ENCODE data around the gene MANSC4. TPM values are rescaled to one million over a fixed set of nuclear protein-coding genes. Genes with fewer than 3 reads are reported as not detected.

The MANSC4 gene
- total and polyA plus RNA-seq, 9 of the 15 experiments (the other 6 are each of a cell fraction or from before 2014, with no cell fraction given), result not detected

DNA sequence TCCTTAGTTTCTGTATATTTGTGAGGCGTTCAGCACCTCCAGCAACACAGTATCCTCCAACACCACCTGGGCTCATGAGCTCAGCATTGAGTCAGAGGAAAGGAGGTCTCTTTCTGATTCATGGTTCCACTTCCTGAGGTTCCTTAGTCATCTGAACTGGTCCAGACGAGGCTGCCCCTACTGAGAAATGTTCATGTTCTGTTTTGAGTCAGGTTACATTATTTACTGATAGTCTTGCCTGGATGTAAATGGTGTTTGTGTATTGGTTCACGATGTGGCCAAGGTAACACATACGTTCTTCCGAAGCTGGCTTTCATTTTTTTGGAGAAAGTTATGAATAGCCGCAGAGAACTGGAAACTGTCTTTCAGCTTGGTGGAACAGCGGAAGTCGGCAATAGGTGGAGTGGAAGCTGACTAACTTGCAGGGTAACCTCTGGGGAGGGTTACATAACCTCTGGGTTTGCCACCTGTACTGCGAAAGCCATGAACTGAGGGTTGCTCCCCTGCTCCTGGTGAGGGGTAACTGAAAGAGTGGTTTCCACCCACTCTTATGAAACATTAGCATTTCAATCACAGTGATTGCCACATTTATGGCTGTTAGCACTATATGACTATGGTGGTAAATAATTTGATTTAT is 42.2 kb upstream of the MANSC4 start (continued):
- TF ChIP-seq, protein P1, sequence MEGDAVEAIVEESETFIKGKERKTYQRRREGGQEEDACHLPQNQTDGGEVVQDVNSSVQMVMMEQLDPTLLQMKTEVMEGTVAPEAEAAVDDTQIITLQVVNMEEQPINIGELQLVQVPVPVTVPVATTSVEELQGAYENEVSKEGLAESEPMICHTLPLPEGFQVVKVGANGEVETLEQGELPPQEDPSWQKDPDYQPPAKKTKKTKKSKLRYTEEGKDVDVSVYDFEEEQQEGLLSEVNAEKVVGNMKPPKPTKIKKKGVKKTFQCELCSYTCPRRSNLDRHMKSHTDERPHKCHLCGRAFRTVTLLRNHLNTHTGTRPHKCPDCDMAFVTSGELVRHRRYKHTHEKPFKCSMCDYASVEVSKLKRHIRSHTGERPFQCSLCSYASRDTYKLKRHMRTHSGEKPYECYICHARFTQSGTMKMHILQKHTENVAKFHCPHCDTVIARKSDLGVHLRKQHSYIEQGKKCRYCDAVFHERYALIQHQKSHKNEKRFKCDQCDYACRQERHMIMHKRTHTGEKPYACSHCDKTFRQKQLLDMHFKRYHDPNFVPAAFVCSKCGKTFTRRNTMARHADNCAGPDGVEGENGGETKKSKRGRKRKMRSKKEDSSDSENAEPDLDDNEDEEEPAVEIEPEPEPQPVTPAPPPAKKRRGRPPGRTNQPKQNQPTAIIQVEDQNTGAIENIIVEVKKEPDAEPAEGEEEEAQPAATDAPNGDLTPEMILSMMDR (IDR thresholded peaks at IDR 0.05 in 2 of 3, conservative IDR thresholded peaks at IDR 0.05 in 1 of 3; ENCODE audit: insufficient read depth in 2 of 3, low read depth in 1 of 3, low read length in 3 of 3), result no peak
- TF ChIP-seq RCOR1 (IDR thresholded peaks at IDR 0.05; ENCODE audit: borderline replicate concordance in 1 of 2, low read depth in 2 of 2, low read length in 2 of 2) (no peak), TRIM24 (IDR thresholded peaks at IDR 0.05) (no peak), MAFG (tag; conservative IDR thresholded peaks at IDR 0.05) (no peak), TBL1XR1 (IDR thresholded peaks at IDR 0.05; ENCODE audit: low read length in 2 of 2) (no peak), ZNF121 (CRISPR knock-in tag; conservative IDR thresholded peaks at IDR 0.05) (no peak), RBM17 (IDR thresholded peaks at IDR 0.05; ENCODE audit: borderline replicate concordance, low read depth, low read length) (no peak), FOSL1 (tag; conservative IDR thresholded peaks at IDR 0.05) (peak; percentile 86), NR2C1 (IDR thresholded peaks at IDR 0.05) (no peak), NR2C1 (tag; IDR thresholded peaks at IDR 0.05) (no peak), TCFL5 (CRISPR knock-in tag; conservative IDR thresholded peaks at IDR 0.05) (no peak), ZNF696 (CRISPR knock-in tag; conservative IDR thresholded peaks at IDR 0.05) (no peak), PTRF (tag; IDR thresholded peaks at IDR 0.05) (no peak), DDX20 (tag; IDR thresholded peaks at IDR 0.05; ENCODE audit: low read depth) (no peak), TRIM28 (IDR thresholded peaks at IDR 0.05) (no peak)
- TF ChIP-seq, protein P2, sequence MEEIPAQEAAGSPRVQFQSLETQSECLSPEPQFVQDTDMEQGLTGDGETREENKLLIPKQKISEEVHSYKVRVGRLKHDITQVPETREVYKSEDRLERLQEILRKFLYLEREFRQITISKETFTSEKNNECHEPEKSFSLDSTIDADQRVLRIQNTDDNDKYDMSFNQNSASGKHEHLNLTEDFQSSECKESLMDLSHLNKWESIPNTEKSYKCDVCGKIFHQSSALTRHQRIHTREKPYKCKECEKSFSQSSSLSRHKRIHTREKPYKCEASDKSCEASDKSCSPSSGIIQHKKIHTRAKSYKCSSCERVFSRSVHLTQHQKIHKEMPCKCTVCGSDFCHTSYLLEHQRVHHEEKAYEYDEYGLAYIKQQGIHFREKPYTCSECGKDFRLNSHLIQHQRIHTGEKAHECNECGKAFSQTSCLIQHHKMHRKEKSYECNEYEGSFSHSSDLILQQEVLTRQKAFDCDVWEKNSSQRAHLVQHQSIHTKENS (CRISPR knock-in tag; IDR thresholded peaks at IDR 0.05), result no peak
- TF ChIP-seq, protein P3, sequence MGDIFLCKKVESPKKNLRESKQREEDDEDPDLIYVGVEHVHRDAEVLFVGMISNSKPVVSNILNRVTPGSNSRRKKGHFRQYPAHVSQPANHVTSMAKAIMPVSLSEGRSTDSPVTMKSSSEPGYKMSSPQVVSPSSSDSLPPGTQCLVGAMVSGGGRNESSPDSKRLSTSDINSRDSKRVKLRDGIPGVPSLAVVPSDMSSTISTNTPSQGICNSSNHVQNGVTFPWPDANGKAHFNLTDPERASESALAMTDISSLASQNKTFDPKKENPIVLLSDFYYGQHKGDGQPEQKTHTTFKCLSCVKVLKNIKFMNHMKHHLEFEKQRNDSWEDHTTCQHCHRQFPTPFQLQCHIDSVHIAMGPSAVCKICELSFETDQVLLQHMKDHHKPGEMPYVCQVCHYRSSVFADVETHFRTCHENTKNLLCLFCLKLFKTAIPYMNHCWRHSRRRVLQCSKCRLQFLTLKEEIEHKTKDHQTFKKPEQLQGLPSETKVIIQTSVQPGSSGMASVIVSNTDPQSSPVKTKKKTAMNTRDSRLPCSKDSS (IDR thresholded peaks at IDR 0.05; ENCODE audit: low read depth, partially characterized antibody), result no peak
- TF ChIP-seq, protein P4, sequence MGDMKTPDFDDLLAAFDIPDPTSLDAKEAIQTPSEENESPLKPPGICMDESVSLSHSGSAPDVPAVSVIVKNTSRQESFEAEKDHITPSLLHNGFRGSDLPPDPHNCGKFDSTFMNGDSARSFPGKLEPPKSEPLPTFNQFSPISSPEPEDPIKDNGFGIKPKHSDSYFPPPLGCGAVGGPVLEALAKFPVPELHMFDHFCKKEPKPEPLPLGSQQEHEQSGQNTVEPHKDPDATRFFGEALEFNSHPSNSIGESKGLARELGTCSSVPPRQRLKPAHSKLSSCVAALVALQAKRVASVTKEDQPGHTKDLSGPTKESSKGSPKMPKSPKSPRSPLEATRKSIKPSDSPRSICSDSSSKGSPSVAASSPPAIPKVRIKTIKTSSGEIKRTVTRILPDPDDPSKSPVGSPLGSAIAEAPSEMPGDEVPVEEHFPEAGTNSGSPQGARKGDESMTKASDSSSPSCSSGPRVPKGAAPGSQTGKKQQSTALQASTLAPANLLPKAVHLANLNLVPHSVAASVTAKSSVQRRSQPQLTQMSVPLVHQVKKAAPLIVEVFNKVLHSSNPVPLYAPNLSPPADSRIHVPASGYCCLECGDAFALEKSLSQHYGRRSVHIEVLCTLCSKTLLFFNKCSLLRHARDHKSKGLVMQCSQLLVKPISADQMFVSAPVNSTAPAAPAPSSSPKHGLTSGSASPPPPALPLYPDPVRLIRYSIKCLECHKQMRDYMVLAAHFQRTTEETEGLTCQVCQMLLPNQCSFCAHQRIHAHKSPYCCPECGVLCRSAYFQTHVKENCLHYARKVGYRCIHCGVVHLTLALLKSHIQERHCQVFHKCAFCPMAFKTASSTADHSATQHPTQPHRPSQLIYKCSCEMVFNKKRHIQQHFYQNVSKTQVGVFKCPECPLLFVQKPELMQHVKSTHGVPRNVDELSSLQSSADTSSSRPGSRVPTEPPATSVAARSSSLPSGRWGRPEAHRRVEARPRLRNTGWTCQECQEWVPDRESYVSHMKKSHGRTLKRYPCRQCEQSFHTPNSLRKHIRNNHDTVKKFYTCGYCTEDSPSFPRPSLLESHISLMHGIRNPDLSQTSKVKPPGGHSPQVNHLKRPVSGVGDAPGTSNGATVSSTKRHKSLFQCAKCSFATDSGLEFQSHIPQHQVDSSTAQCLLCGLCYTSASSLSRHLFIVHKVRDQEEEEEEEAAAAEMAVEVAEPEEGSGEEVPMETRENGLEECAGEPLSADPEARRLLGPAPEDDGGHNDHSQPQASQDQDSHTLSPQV (IDR thresholded peaks at IDR 0.05), result no peak

All from K562 (cell line).